ENCODE measurements around the gene CNGB1.

Gene CNGB1

GRCh38 chr16:57834936-57835335, 136.0 kb downstream of the CNGB1 start:
- DNase-seq (ENCODE audit: low read depth in 4 of 4, low spot score in 1 of 4): no peak
